Measurements from ENCODE around the gene RASGRF1. TPM values are rescaled to one million over a fixed set of nuclear protein-coding genes. Genes with fewer than 3 reads are reported as not detected.

RASGRF1 gene
- polyA plus RNA-seq, 1 donor: 0.61 TPM

DNA sequence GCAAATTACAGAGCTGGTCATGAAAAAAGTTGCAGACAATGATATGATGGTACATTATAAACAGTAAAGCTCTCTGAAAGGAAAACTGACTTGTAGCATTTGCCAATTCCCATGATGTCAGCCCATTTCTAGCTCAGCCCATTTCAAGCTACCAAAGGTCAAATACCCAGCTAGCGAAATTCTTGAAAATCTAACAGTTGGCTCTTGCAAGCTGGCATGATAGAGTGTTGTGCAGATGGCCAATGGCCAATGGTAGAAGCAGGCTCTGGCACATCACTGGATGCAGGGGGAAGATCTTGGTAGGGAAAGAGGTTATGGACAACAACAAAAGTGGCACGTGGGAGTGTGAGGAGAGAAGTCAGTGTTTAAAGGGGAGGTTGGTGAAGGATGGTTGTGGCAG is 36.7 kb downstream of the RASGRF1 start:
- H3K4me3 ChIP-seq (ENCODE audit: low read length): no peak overlapping the region
- 80% methylated on average over 1 of the region's 2 CpGs for WGBS (ENCODE audit: insufficient coverage, low lambda C conversion rate)
- H3K36me3 ChIP-seq (ENCODE audit: control insufficient read depth, insufficient read depth, low read length): no peaks in the 10 kb centered on the region
- no peaks in the 10 kb centered on the region for H3K9me3 ChIP-seq (ENCODE audit: control insufficient read depth, low read depth, low read length)
- H3K4me1 ChIP-seq (ENCODE audit: control insufficient read depth, insufficient read depth, low read length): no peaks in the 10 kb centered on the region
- peaks cover 22% of the 10 kb centered on the region for H3K27me3 ChIP-seq (ENCODE audit: control insufficient read depth, insufficient read depth, low read length)
- DNase-seq: no peak
- H3K27ac ChIP-seq (ENCODE audit: low read length): no peak overlapping the region

- Histone ChIP-seq H3K27ac (ENCODE audit: low read length) (no peak overlapping the region), H3K9me3 (ENCODE audit: control insufficient read depth, low read depth, low read length) (no peaks in the 10 kb centered on the region), H3K27me3 (ENCODE audit: control insufficient read depth, insufficient read depth, low read length) (peaks cover 9% of the 10 kb centered on the region), H3K36me3 (ENCODE audit: control insufficient read depth, insufficient read depth, low read length) (no peaks in the 10 kb centered on the region), H3K4me1 (ENCODE audit: control insufficient read depth, insufficient read depth, low read length) (no peaks in the 10 kb centered on the region), H3K4me3 (ENCODE audit: low read length) (no peak overlapping the region)
- no peak for DNase-seq
- no CpG with 5 or more reads among the region's 3 CpGs for whole genome bisulfite sequencing (ENCODE audit: insufficient coverage, low lambda C conversion rate)
Observed at GRCh38 chr15:79051941-79052731, 38.4 kb downstream of the RASGRF1 start.

DNA sequence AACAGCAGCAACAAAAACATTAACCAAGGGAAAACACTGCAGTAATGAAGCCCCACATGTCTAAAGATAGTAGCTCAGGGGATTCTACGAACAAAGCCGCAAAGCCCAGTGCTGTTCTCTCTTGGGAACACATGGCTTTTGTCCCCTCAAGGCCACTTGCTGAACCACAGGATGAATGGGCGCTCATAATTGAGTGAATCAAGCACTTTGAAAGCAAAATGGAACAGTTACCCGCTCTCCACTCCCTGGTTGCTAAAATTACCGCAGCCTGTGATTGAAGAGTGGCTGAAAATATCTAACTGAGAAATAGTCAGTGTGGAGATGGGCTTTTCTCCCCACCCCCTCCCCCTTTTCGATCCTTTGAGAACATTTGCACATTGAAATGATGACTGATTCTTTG is 39.6 kb downstream of the RASGRF1 start:
- no peak overlapping the region for H3K4me3 ChIP-seq (ENCODE audit: low read length)
- H3K9me3 ChIP-seq (ENCODE audit: control insufficient read depth, low read depth, low read length): no peaks in the 10 kb centered on the region
- H3K27me3 ChIP-seq (ENCODE audit: control insufficient read depth, insufficient read depth, low read length): peaks cover 3% of the 10 kb centered on the region
- H3K4me1 ChIP-seq (ENCODE audit: control insufficient read depth, insufficient read depth, low read length): no peaks in the 10 kb centered on the region
- H3K27ac ChIP-seq (ENCODE audit: low read length): no peak overlapping the region
- DNase-seq: no peak
- no peaks in the 10 kb centered on the region for H3K36me3 ChIP-seq (ENCODE audit: control insufficient read depth, insufficient read depth, low read length)
- no CpG with 5 or more reads among the region's 6 CpGs for WGBS (ENCODE audit: insufficient coverage, low lambda C conversion rate)

- WGBS (ENCODE audit: insufficient coverage, low lambda C conversion rate): no CpG with 5 or more reads among the region's 3 CpGs
- H3K27ac ChIP-seq (ENCODE audit: low read length): no peak overlapping the region
- peaks cover 6% of the 10 kb centered on the region for H3K27me3 ChIP-seq (ENCODE audit: control insufficient read depth, insufficient read depth, low read length)
- no peaks in the 10 kb centered on the region for H3K36me3 ChIP-seq (ENCODE audit: control insufficient read depth, insufficient read depth, low read length)
- no peaks in the 10 kb centered on the region for H3K9me3 ChIP-seq (ENCODE audit: control insufficient read depth, low read depth, low read length)
- H3K4me3 ChIP-seq (ENCODE audit: low read length): no peak overlapping the region
- H3K4me1 ChIP-seq (ENCODE audit: control insufficient read depth, insufficient read depth, low read length): no peaks in the 10 kb centered on the region
- no peak for DNase-seq
Observed at GRCh38 chr15:79050341-79050740, 40.2 kb downstream of the RASGRF1 start.

- DNase-seq: no peak
- H3K27ac ChIP-seq (ENCODE audit: low read length): no peak overlapping the region
- H3K36me3 ChIP-seq (ENCODE audit: control insufficient read depth, insufficient read depth, low read length): no peaks in the 10 kb centered on the region
- no peak overlapping the region for H3K4me3 ChIP-seq (ENCODE audit: low read length)
- no peaks in the 10 kb centered on the region for H3K9me3 ChIP-seq (ENCODE audit: control insufficient read depth, low read depth, low read length)
- H3K4me1 ChIP-seq (ENCODE audit: control insufficient read depth, insufficient read depth, low read length): no peaks in the 10 kb centered on the region
- no CpG with 5 or more reads among the region's 9 CpGs for WGBS (ENCODE audit: insufficient coverage, low lambda C conversion rate)
- peaks cover 9% of the 10 kb centered on the region for H3K27me3 ChIP-seq (ENCODE audit: control insufficient read depth, insufficient read depth, low read length)
Observed at GRCh38 chr15:79049416-79049815, 41.2 kb downstream of the RASGRF1 start.

GRCh38 chr15:79047676-79048439 is 42.7 kb downstream of the RASGRF1 start:
- no peaks in the 10 kb centered on the region for H3K4me1 ChIP-seq (ENCODE audit: control insufficient read depth, insufficient read depth, low read length)
- H3K27me3 ChIP-seq (ENCODE audit: control insufficient read depth, insufficient read depth, low read length): peaks cover 9% of the 10 kb centered on the region
- no peaks in the 10 kb centered on the region for H3K36me3 ChIP-seq (ENCODE audit: control insufficient read depth, insufficient read depth, low read length)
- no peak overlapping the region for H3K27ac ChIP-seq (ENCODE audit: low read length)
- 52% methylated on average over 2 of the region's 10 CpGs for WGBS (ENCODE audit: insufficient coverage, low lambda C conversion rate)
- no peaks in the 10 kb centered on the region for H3K9me3 ChIP-seq (ENCODE audit: control insufficient read depth, low read depth, low read length)
- no peak for DNase-seq
- no peak overlapping the region for H3K4me3 ChIP-seq (ENCODE audit: low read length)

DNA sequence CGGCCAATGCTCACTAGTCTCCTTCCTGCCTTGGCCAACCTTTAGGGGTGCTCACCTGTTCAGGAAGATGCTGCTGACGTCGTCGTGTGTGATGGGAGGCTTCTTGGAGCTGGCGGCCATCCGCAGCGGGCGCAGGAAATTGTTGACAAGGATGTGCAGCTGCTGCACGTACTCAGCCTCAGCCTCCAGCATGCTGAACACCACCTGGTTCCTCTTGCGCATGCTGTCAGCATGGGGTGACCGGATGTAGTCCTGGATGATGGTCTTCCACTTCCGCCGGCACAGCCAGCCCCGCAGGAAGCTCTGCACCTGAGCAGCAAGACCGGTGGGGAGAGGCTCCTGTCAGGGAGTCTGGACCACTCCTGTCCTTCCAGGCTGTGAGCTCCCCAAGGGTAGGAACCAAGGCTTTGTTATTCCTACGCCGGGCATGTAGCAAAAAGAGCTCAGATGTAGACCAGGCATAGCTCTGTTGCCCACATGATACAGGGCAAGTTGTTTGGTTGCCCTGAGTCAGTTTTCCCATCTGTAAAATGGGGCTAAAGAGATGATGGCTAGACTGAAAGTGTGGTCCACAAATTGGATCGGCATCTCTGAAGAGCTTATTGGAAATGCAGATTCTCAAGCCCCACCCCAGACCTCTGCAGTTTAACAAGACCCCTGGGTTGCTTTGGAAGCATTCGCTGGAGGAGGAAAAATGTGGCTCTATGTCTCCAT is 43.7 kb downstream of the RASGRF1 start:
- no peak overlapping the region for H3K27ac ChIP-seq (ENCODE audit: low read length)
- H3K36me3 ChIP-seq (ENCODE audit: control insufficient read depth, insufficient read depth, low read length): no peaks in the 10 kb centered on the region
- no peaks in the 10 kb centered on the region for H3K4me1 ChIP-seq (ENCODE audit: control insufficient read depth, insufficient read depth, low read length)
- H3K9me3 ChIP-seq (ENCODE audit: control insufficient read depth, low read depth, low read length): no peaks in the 10 kb centered on the region
- H3K4me3 ChIP-seq (ENCODE audit: low read length): no peak overlapping the region
- WGBS (ENCODE audit: insufficient coverage, low lambda C conversion rate): 92% methylated on average over 2 of the region's 19 CpGs
- DNase-seq: no peak
- peaks cover 9% of the 10 kb centered on the region for H3K27me3 ChIP-seq (ENCODE audit: control insufficient read depth, insufficient read depth, low read length)

- DNase-seq: no peak
- Histone ChIP-seq H3K4me1 (ENCODE audit: control insufficient read depth, insufficient read depth, low read length) (no peaks in the 10 kb centered on the region), H3K36me3 (ENCODE audit: control insufficient read depth, insufficient read depth, low read length) (no peaks in the 10 kb centered on the region), H3K4me3 (ENCODE audit: low read length) (no peak overlapping the region), H3K27me3 (ENCODE audit: control insufficient read depth, insufficient read depth, low read length) (peaks cover 8% of the 10 kb centered on the region), H3K27ac (ENCODE audit: low read length) (no peak overlapping the region), H3K9me3 (ENCODE audit: control insufficient read depth, low read depth, low read length) (no peaks in the 10 kb centered on the region)
- no CpG with 5 or more reads among the region's 1 CpG for WGBS (ENCODE audit: insufficient coverage, low lambda C conversion rate)
Observed at GRCh38 chr15:79045041-79045440, 45.5 kb downstream of the RASGRF1 start.

DNA sequence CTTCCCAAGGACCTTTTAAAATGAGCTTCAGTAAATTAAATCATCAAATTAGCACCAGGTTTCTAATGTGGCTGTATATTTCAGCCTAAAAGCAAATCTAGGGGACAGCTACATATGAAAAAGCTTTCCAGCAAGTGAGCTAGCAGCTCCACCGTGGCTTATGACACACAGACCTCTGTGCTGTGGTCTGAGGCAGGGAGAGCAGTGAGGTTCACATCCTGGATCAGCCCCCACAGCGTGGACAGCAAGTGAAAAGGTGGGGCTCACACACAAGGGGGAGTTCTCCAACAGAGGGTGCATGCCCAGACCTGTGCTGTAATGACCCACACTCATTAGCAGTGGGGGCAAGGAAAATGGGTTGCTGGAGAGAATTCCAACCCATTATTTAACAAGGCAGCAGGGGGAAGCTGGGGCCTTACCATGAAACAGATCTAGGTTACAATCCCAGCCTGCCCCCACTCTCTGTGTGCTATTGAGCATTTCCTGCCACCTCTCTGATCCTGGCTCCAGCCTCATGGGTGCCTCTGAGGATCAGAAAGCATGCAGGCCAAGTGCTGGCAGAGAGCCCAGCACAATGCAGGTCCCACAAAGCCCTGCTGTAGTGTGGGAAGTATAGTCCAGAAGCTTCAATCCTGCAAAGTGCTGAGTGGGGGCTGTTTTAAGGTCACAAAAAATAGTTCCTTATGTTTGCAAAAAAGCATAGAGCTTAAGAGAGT is 48.2 kb downstream of the RASGRF1 start:
- Histone ChIP-seq H3K27ac (ENCODE audit: low read length) (no peak overlapping the region), H3K4me3 (ENCODE audit: low read length) (no peak overlapping the region), H3K27me3 (ENCODE audit: control insufficient read depth, insufficient read depth, low read length) (peaks cover 8% of the 10 kb centered on the region), H3K36me3 (ENCODE audit: control insufficient read depth, insufficient read depth, low read length) (no peaks in the 10 kb centered on the region), H3K9me3 (ENCODE audit: control insufficient read depth, low read depth, low read length) (no peaks in the 10 kb centered on the region), H3K4me1 (ENCODE audit: control insufficient read depth, insufficient read depth, low read length) (no peaks in the 10 kb centered on the region)
- DNase-seq: no peak
- WGBS (ENCODE audit: insufficient coverage, low lambda C conversion rate): no CpG with 5 or more reads among the region's 2 CpGs

- no peaks in the 10 kb centered on the region for H3K9me3 ChIP-seq (ENCODE audit: control insufficient read depth, low read depth, low read length)
- H3K4me1 ChIP-seq (ENCODE audit: control insufficient read depth, insufficient read depth, low read length): no peaks in the 10 kb centered on the region
- 100% methylated on average over 2 of the region's 4 CpGs for WGBS (ENCODE audit: insufficient coverage, low lambda C conversion rate)
- DNase-seq: no peak
- peaks cover 8% of the 10 kb centered on the region for H3K27me3 ChIP-seq (ENCODE audit: control insufficient read depth, insufficient read depth, low read length)
- no peaks in the 10 kb centered on the region for H3K36me3 ChIP-seq (ENCODE audit: control insufficient read depth, insufficient read depth, low read length)
- no peak overlapping the region for H3K27ac ChIP-seq (ENCODE audit: low read length)
- H3K4me3 ChIP-seq (ENCODE audit: low read length): no peak overlapping the region
Observed at GRCh38 chr15:79041601-79042168, 48.9 kb downstream of the RASGRF1 start.

All from large intestine (tissue), 3 donors.